Smooth muscle cell (in vitro differentiated cells): ENCODE measurements around the gene HCFC1R1. TPM values are rescaled to one million over a fixed set of nuclear protein-coding genes. Genes with fewer than 3 reads are reported as not detected.

Experiments used
- DNase-seq: peaks from one replicate; lab custom pipeline; 2025; ENCODE audit not compliant: unreplicated experiment; lab: John Stamatoyannopoulos, UW
- H2AFZ ChIP-seq: fragments of 200-600 bp; sonication (generic); 2 replicates; pipeline ENCODE4 v1.6.0; 2016; ENCODE audit warnings: antibody characterized with exemption, low read depth, mild to moderate bottlenecking
- H3F3A ChIP-seq: fragments of 200-600 bp; sonication (generic); 2 replicates; pipeline ENCODE4 v1.6.0; 2017; ENCODE audit warnings: antibody characterized with exemption, low read depth
- H3K27ac ChIP-seq: fragments of 200-600 bp; sonication (generic); 2 replicates; pipeline ENCODE4 v1.5.1; 2016; ENCODE audit warnings: low read depth, mild to moderate bottlenecking
- H3K27me3 ChIP-seq: fragments of 200-600 bp; sonication (generic); 2 replicates; pipeline ENCODE4 v1.6.1; 2016; ENCODE audit warnings: low read depth, mild to moderate bottlenecking
- H3K36me3 ChIP-seq: fragments of 200-600 bp; sonication (generic); 2 replicates; pipeline ENCODE4 v1.5.1; 2016; ENCODE audit warnings: low read depth
- H3K4me1 ChIP-seq: fragments of 200-600 bp; sonication (generic); 2 replicates; pipeline ENCODE4 v1.5.1; 2016; ENCODE audit warnings: low read depth
- H3K4me2 ChIP-seq: fragments of 200-600 bp; sonication (generic); 2 replicates; pipeline ENCODE4 v1.6.0; 2016; ENCODE audit warnings: mild to moderate bottlenecking
- H3K4me3 ChIP-seq: fragments of 200-600 bp; sonication (generic); 2 replicates; pipeline ENCODE4 v1.5.1; 2016; ENCODE audit warnings: mild to moderate bottlenecking
- H3K79me2 ChIP-seq: fragments of 200-600 bp; sonication (generic); 2 replicates; pipeline ENCODE4 v1.6.0; 2016; ENCODE audit warnings: low read depth, mild to moderate bottlenecking
- H3K9ac ChIP-seq: fragments of 200-600 bp; sonication (generic); 2 replicates; pipeline ENCODE4 v1.6.0; 2016; ENCODE audit warnings: low read depth
- H3K9me3 ChIP-seq: fragments of 200-600 bp; sonication (generic); replicated peaks from 2 replicates; pipeline ENCODE4 v1.5.1; 2016; ENCODE audit warnings: low read depth
- H4K20me1 ChIP-seq: fragments of 200-600 bp; sonication (generic); 2 replicates; pipeline ENCODE4 v1.6.0; 2016; ENCODE audit warnings: low read depth
- CTCF ChIP-seq: fragments of 200-600 bp; sonication (generic); IDR thresholded peaks from 2 replicates; pipeline ENCODE4 v1.5.1; 2017; ENCODE audit warnings: borderline replicate concordance, mild to moderate bottlenecking, antibody characterized with exemption; ENCODE audit not compliant: insufficient read depth, poor library complexity, severe bottlenecking
- WGBS: methylation state at CpG from one replicate; pipeline ENCODE4 v1.1.7; 2016; ENCODE audit warnings: low lambda C conversion rate; 5-methylcytosine and 5-hydroxymethylcytosine counted together
- polyA plus RNA-seq: library from polyadenylated mRNA; unstranded; fragments of >200 nt; fragmentation: Nextera tagmentation; extraction: Ambion mirVana; gene quantifications from 2 replicates; pipeline ENCODE4 v1.2.1, GENCODE V29; 2016
- total RNA-seq: library from RNA; depleted of rRNA; stranded (reverse); fragments of >200 nt; gene quantifications from 2 replicates; pipeline ENCODE4 v1.2.3, GENCODE V29; 2014

HCFC1R1 gene
- total and polyA plus RNA-seq, 2 experiments from 2014 or later: 63.3 to 337 TPM

- TF ChIP-seq CTCF: no peak
- Histone ChIP-seq H3K27me3 (peaks cover 36% of the 10 kb centered on the region), H3K27ac (no peak overlapping the region), H4K20me1 (no peaks in the 10 kb centered on the region), H3F3A (no peaks in the 10 kb centered on the region), H3K36me3 (no peaks in the 10 kb centered on the region), H3K4me3 (no peak overlapping the region), H2AFZ (no peak overlapping the region), H3K79me2 (no peaks in the 10 kb centered on the region), H3K4me1 (peaks cover 2% of the 10 kb centered on the region), H3K4me2 (no peak overlapping the region), H3K9ac (no peak overlapping the region), H3K9me3 (no peaks in the 10 kb centered on the region)
- no peak for DNase-seq
- 88% methylated on average over 4 of the region's 4 CpGs for WGBS
Measured at GRCh38 chr16:3051009-3051408, 27.3 kb upstream of the HCFC1R1 start.

- 90% methylated on average over 5 of the region's 5 CpGs for WGBS
- Histone ChIP-seq H3K79me2 (no peaks in the 10 kb centered on the region), H3K4me1 (peaks cover 5% of the 10 kb centered on the region), H3K27me3 (peaks cover 41% of the 10 kb centered on the region), H4K20me1 (no peaks in the 10 kb centered on the region), H3K4me3 (no peak overlapping the region), H3F3A (no peaks in the 10 kb centered on the region), H3K27ac (no peak overlapping the region), H3K4me2 (no peak overlapping the region), H3K36me3 (no peaks in the 10 kb centered on the region), H3K9me3 (no peaks in the 10 kb centered on the region), H2AFZ (no peak overlapping the region), H3K9ac (no peak overlapping the region)
- TF ChIP-seq CTCF: no peak
- no peak for DNase-seq
Measured at GRCh38 chr16:3050487-3050886, 26.7 kb upstream of the HCFC1R1 start.

GRCh38 chr16:3049921-3050481 is 26.3 kb upstream of the HCFC1R1 start:
- Histone ChIP-seq H3K9me3 (no peaks in the 10 kb centered on the region), H3K27ac (no peak overlapping the region), H3K4me1 (peaks cover 9% of the 10 kb centered on the region), H4K20me1 (no peaks in the 10 kb centered on the region), H3K4me3 (no peak overlapping the region), H3K36me3 (no peaks in the 10 kb centered on the region), H2AFZ (no peak overlapping the region), H3K27me3 (peaks cover 46% of the 10 kb centered on the region), H3F3A (no peaks in the 10 kb centered on the region), H3K9ac (no peak overlapping the region), H3K4me2 (no peak overlapping the region), H3K79me2 (no peaks in the 10 kb centered on the region)
- 88% methylated on average over 22 of the region's 26 CpGs for WGBS
- no peak for TF ChIP-seq CTCF
- DNase-seq: no peak

- no peak overlapping the region for H3K9ac ChIP-seq
- H3K27ac ChIP-seq: no peak overlapping the region
- H4K20me1 ChIP-seq: no peaks in the 10 kb centered on the region
- no peak overlapping the region for H3K4me3 ChIP-seq
- H3F3A ChIP-seq: no peaks in the 10 kb centered on the region
- H3K4me1 ChIP-seq: peaks cover 11% of the 10 kb centered on the region
- no peaks in the 10 kb centered on the region for H3K36me3 ChIP-seq
- TF ChIP-seq CTCF: no peak
- no peaks in the 10 kb centered on the region for H3K79me2 ChIP-seq
- no peak for DNase-seq
- WGBS: 29% methylated on average over 13 of the region's 13 CpGs
- H3K4me2 ChIP-seq: no peak overlapping the region
- no peaks in the 10 kb centered on the region for H3K9me3 ChIP-seq
- H2AFZ ChIP-seq: no peak overlapping the region
- H3K27me3 ChIP-seq: peaks cover 73% of the 10 kb centered on the region
Measured at GRCh38 chr16:3047387-3047720, 23.6 kb upstream of the HCFC1R1 start.
